Left renal cortex interstitium (tissue), 4 donors: Measurements from ENCODE around the gene WDR4. TPM values are rescaled to one million over a fixed set of nuclear protein-coding genes. Genes with fewer than 3 reads are reported as not detected.
A peak's percentile ranks its signal among the peaks of the same experiment; 100 is the strongest.
"Not testable (repeated sequence)": the region's sequence is repeated elsewhere in the genome, so short reads cannot be mapped to it uniquely, and the experiment has no call there.

ENCODE experiments used
- DNase-seq, 4 donors: peaks; one replicate each; pipeline ENCODE4 v3.0.0-alpha.2; 2013; ENCODE audit warnings: low read depth in 4 of 4, low spot score in 2 of 4, missing footprints in 1 of 4
- polyA plus RNA-seq, 4 donors: library from polyadenylated mRNA; unstranded; fragments of 120-200 nt; gene quantifications; one replicate each; pipeline ENCODE4 v1.2.1, GENCODE V29; 2013; ENCODE audit not compliant: insufficient read length in 4 of 4

WDR4 gene
- polyA plus RNA-seq, result 10 to 100 TPM in 3 of 4 donors, 1 to 10 TPM in 1; 8.0 to 16.6 (median 13.1) TPM

- peak; percentile 93 to 97 (median 96) for DNase-seq
These were observed at the start of gene WDR4 for GRCh38 chr21:42878993-42879787. WDR4 (minus strand) TSS chr21:42879539; CDS start chr21:42879495, 44 bp downstream.

- DNase-seq, result not testable (repeated sequence)
These were observed 48.3 kb upstream of the WDR4 start for GRCh38 chr21:42927474-42928200.

GRCh38 chr21:42925114-42925926 is 46.0 kb upstream of the WDR4 start, which contains the start of gene ERVH48-1:
ERVH48-1 (minus strand) TSS chr21:42925630; CDS start chr21:42919006, 6,624 bp downstream.
- DNase-seq, result no peak

GRCh38 chr21:42924433-42924751 is 45.1 kb upstream of the WDR4 start:
- DNase-seq, result no peak

- DNase-seq, result peak; percentile 48 to 82 (median 66)
These were observed 44.5 kb upstream of the WDR4 start for GRCh38 chr21:42923553-42924432.

- DNase-seq, result no peak
These were observed 43.6 kb upstream of the WDR4 start for GRCh38 chr21:42922918-42923317.

GRCh38 chr21:42921927-42922326 is 42.6 kb upstream of the WDR4 start:
- DNase-seq, result no peak

- no peak for DNase-seq
These were observed 39.0 kb upstream of the WDR4 start for GRCh38 chr21:42918291-42918690.

GRCh38 chr21:42913476-42913875 is 34.1 kb upstream of the WDR4 start:
- DNase-seq, result no peak

GRCh38 chr21:42911920-42912319 is 32.6 kb upstream of the WDR4 start:
- not testable (repeated sequence) for DNase-seq

GRCh38 chr21:42908484-42908883 is 29.1 kb upstream of the WDR4 start:
- DNase-seq, result not testable (repeated sequence)

GRCh38 chr21:42906233-42906632 is 26.9 kb upstream of the WDR4 start:
- DNase-seq, result no peak

- DNase-seq, result no peak
These were observed 25.9 kb upstream of the WDR4 start for GRCh38 chr21:42905195-42905594.

GRCh38 chr21:42903817-42904216 is 24.5 kb upstream of the WDR4 start:
- DNase-seq, result no peak

- DNase-seq, result no peak
These were observed 21.1 kb upstream of the WDR4 start for GRCh38 chr21:42900446-42900845.

GRCh38 chr21:42892931-42893755 is 13.8 kb upstream of the WDR4 start, which contains the start of gene NDUFV3:
NDUFV3 (plus strand) TSS chr21:42893309; CDS start chr21:42893334, 25 bp downstream.
- peak; percentile 86 to 98 (median 98) for DNase-seq

GRCh38 chr21:42892582-42892930 is 13.2 kb upstream of the WDR4 start:
- DNase-seq, result no peak

- no peak for DNase-seq
These were observed 8.0 kb upstream of the WDR4 start for GRCh38 chr21:42887326-42887725.

GRCh38 chr21:42883921-42884320 is 4.6 kb upstream of the WDR4 start:
- DNase-seq, result no peak
